Measurements from ENCODE around the gene KBTBD3.
"Not testable (repeated sequence)": the region's sequence is repeated elsewhere in the genome, so short reads cannot be mapped to it uniquely, and the experiment has no call there.

KBTBD3 gene

DNA sequence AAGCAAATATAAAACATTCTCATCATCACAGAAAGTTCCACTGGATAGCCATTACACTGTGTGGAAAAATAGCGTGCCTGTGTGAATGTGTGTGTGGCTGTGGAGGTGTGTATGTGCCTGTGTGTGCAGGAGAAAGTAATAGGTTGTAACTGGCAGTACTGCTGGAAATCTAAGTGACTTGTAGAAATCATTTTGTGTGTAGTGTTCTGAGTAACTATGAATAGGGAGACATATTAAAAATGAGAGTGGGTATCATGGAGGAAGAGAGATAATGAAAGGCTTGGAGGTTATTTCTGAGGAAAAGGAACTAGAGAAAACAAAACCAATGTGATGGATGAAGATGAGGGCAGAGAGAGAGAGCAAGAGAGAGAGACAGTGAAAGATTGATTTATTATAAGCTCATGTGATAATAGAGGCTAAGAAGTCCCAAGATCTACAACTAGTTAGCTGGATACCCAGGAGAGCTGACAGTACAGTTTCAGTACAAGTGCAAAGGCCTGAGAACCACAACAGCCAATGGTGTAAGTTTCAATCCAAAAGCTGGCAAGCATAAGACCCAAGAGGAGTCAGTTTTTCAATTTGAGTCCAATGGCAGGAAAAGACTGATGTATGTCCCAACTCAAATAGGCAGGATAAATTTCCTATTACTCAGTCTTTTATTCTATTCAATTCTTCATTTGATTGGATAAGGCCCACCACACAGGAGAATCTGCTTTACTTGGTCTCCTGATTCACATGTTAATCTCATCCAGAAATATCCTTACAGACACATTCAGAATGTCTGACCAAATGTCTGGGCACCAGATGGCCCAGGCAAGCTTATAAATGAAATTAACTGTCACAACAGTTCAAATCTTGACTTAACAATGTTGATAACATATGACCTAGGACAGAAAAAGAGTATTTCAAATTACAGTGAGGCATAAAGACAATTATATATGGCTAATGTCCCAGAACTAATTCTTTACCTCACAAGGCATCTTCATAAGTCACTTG, 14.9 kb downstream of the KBTBD3 start:
- H3K9me2 ChIP-seq (replicated peaks; ENCODE audit: insufficient read depth, low read length) = no peaks in the 10 kb centered on the region
- no peak overlapping the region for H3K27ac ChIP-seq (ENCODE audit: low read depth, low read length)
- H4K20me1 ChIP-seq (ENCODE audit: low read depth, low read length) = 0 out of 2 replicates have a peak, but pooled peaks cover 4% of the 10 kb centered on the region
- H3K79me2 ChIP-seq (ENCODE audit: insufficient read depth, low read length) = no peaks in the 10 kb centered on the region
- no peaks in the 10 kb centered on the region for H3K27me3 ChIP-seq (ENCODE audit: low read length)
- no peaks in the 10 kb centered on the region for H3K9me3 ChIP-seq (ENCODE audit: insufficient read depth, low read length)
- no peaks in the 10 kb centered on the region for H3F3A ChIP-seq (ENCODE audit: insufficient read depth)
- no peak overlapping the region for H3K9ac ChIP-seq (ENCODE audit: low read length)
- no peaks in the 10 kb centered on the region for H3K36me3 ChIP-seq (ENCODE audit: low read length)
- no peak overlapping the region for H2AFZ ChIP-seq (ENCODE audit: low read depth, low read length, severe bottlenecking)
- H3K4me2 ChIP-seq (ENCODE audit: low read depth, low read length, poor library complexity, severe bottlenecking) = no peak overlapping the region
- no peak overlapping the region for H3K4me3 ChIP-seq (ENCODE audit: insufficient read depth, low read length, poor library complexity, severe bottlenecking)
- TF ChIP-seq, protein P1, sequence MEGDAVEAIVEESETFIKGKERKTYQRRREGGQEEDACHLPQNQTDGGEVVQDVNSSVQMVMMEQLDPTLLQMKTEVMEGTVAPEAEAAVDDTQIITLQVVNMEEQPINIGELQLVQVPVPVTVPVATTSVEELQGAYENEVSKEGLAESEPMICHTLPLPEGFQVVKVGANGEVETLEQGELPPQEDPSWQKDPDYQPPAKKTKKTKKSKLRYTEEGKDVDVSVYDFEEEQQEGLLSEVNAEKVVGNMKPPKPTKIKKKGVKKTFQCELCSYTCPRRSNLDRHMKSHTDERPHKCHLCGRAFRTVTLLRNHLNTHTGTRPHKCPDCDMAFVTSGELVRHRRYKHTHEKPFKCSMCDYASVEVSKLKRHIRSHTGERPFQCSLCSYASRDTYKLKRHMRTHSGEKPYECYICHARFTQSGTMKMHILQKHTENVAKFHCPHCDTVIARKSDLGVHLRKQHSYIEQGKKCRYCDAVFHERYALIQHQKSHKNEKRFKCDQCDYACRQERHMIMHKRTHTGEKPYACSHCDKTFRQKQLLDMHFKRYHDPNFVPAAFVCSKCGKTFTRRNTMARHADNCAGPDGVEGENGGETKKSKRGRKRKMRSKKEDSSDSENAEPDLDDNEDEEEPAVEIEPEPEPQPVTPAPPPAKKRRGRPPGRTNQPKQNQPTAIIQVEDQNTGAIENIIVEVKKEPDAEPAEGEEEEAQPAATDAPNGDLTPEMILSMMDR (IDR thresholded peaks at IDR 0.05; ENCODE audit: insufficient read depth, low read length, poor library complexity, severe bottlenecking) = no peak
- TF ChIP-seq EZH2phosphoT487 (conservative IDR thresholded peaks at IDR 0.05; ENCODE audit: low read length) = no peak

- Histone ChIP-seq H3K4me3 (ENCODE audit: insufficient read depth, low read length, poor library complexity, severe bottlenecking) (no peak overlapping the region), H3F3A (ENCODE audit: insufficient read depth) (no peaks in the 10 kb centered on the region), H4K20me1 (ENCODE audit: low read depth, low read length) (0 out of 2 replicates have a peak, but pooled peaks cover 3% of the 10 kb centered on the region), H3K4me2 (ENCODE audit: low read depth, low read length, poor library complexity, severe bottlenecking) (no peak overlapping the region), H3K9me2 (replicated peaks; ENCODE audit: insufficient read depth, low read length) (no peaks in the 10 kb centered on the region), H3K27me3 (ENCODE audit: low read length) (no peaks in the 10 kb centered on the region), H3K9ac (ENCODE audit: low read length) (no peak overlapping the region), H3K9me3 (ENCODE audit: insufficient read depth, low read length) (no peaks in the 10 kb centered on the region), H3K27ac (ENCODE audit: low read depth, low read length) (no peak overlapping the region), H2AFZ (ENCODE audit: low read depth, low read length, severe bottlenecking) (no peak overlapping the region), H3K36me3 (ENCODE audit: low read length) (no peaks in the 10 kb centered on the region), H3K79me2 (ENCODE audit: insufficient read depth, low read length) (no peaks in the 10 kb centered on the region)
- no peak for TF ChIP-seq EZH2phosphoT487 (conservative IDR thresholded peaks at IDR 0.05; ENCODE audit: low read length)
- TF ChIP-seq, protein P1 (IDR thresholded peaks at IDR 0.05; ENCODE audit: insufficient read depth, low read length, poor library complexity, severe bottlenecking) = no peak
These were observed 15.8 kb downstream of the KBTBD3 start for GRCh38 chr11:106061249-106061784.

- H3K9ac ChIP-seq (ENCODE audit: low read length) = no peak overlapping the region
- no peaks in the 10 kb centered on the region for H3K27me3 ChIP-seq (ENCODE audit: low read length)
- no peaks in the 10 kb centered on the region for H3K9me3 ChIP-seq (ENCODE audit: insufficient read depth, low read length)
- TF ChIP-seq, protein P1 (IDR thresholded peaks at IDR 0.05; ENCODE audit: insufficient read depth, low read length, poor library complexity, severe bottlenecking) = no peak
- no peak for TF ChIP-seq EZH2phosphoT487 (conservative IDR thresholded peaks at IDR 0.05; ENCODE audit: low read length)
- no peak overlapping the region for H3K4me2 ChIP-seq (ENCODE audit: low read depth, low read length, poor library complexity, severe bottlenecking)
- no peak overlapping the region for H3K27ac ChIP-seq (ENCODE audit: low read depth, low read length)
- H4K20me1 ChIP-seq (ENCODE audit: low read depth, low read length) = no peaks in the 10 kb centered on the region
- no peaks in the 10 kb centered on the region for H3K9me2 ChIP-seq (replicated peaks; ENCODE audit: insufficient read depth, low read length)
- H3K79me2 ChIP-seq (ENCODE audit: insufficient read depth, low read length) = no peaks in the 10 kb centered on the region
- H3K36me3 ChIP-seq (ENCODE audit: low read length) = no peaks in the 10 kb centered on the region
- no peaks in the 10 kb centered on the region for H3F3A ChIP-seq (ENCODE audit: insufficient read depth)
- H2AFZ ChIP-seq (ENCODE audit: low read depth, low read length, severe bottlenecking) = no peak overlapping the region
- no peak overlapping the region for H3K4me3 ChIP-seq (ENCODE audit: insufficient read depth, low read length, poor library complexity, severe bottlenecking)
These were observed 17.5 kb downstream of the KBTBD3 start for GRCh38 chr11:106059617-106060016.

- not testable (repeated sequence) for H3K4me2 ChIP-seq (ENCODE audit: low read depth, low read length, poor library complexity, severe bottlenecking); H3K9ac ChIP-seq (ENCODE audit: low read length); H2AFZ ChIP-seq (ENCODE audit: low read depth, low read length, severe bottlenecking); H4K20me1 ChIP-seq (ENCODE audit: low read depth, low read length); H3K27ac ChIP-seq (ENCODE audit: low read depth, low read length); H3K9me2 ChIP-seq (replicated peaks; ENCODE audit: insufficient read depth, low read length); H3K27me3 ChIP-seq (ENCODE audit: low read length); H3K9me3 ChIP-seq (ENCODE audit: insufficient read depth, low read length); H3F3A ChIP-seq (ENCODE audit: insufficient read depth); H3K4me3 ChIP-seq (ENCODE audit: insufficient read depth, low read length, poor library complexity, severe bottlenecking); H3K79me2 ChIP-seq (ENCODE audit: insufficient read depth, low read length); H3K36me3 ChIP-seq (ENCODE audit: low read length)
These were observed 18.8 kb downstream of the KBTBD3 start for GRCh38 chr11:106058377-106058776.
